Measurements from ENCODE around the gene ATG5.

Gene ATG5

DNA sequence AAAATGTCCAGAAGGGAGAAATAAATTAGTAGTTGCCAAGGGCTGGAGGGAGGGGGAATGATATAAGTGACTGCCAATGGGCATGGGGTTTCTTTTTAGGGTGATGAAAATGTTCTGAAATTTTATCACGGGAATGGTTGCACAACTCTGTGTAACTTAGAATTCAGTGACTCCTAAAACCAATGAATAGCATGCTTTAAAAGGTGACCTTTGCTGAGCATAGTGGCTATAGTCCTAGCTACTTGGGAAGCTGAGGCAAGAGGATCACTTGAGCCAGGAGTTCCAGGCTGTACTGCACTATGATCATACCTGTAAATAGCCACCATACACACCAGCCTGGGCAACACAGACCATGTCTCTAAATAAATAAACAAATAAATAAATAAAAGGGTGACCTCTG is 109.0 kb downstream of the ATG5 start:
- no peak for FAIRE-seq

GRCh38 chr6:106215608-106216007 is 110.0 kb downstream of the ATG5 start:
- no peak for FAIRE-seq

GRCh38 chr6:106214531-106214930 is 111.0 kb downstream of the ATG5 start:
- FAIRE-seq = no peak

DNA sequence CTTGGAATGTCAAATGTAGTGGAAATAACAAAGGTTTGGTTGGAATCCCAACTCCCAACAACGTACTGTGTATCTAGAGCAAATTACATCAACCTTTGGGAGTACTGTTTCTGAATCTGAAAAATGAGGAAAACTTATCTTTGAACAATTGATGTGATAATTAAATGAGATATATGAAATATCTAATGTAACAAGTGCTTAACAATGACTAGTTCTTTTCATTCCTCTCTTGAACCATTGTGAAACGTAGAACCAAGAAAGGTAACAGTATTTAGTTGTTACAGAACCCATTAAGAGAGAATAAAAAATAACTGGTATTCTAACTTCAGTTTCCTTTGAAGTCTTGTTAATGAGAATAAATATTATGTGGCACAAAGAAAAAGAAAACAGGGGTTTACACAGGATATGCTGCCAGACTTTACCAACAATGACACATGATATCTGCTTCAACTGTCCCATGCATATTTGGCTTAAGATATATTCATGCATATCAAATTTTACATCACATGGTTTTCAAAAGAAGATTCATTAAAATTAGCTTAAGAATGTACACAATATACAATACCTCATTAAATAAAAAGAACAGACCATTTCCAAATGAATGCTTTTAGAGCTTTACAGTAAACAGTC is 111.8 kb downstream of the ATG5 start:
- FAIRE-seq = no peak

DNA sequence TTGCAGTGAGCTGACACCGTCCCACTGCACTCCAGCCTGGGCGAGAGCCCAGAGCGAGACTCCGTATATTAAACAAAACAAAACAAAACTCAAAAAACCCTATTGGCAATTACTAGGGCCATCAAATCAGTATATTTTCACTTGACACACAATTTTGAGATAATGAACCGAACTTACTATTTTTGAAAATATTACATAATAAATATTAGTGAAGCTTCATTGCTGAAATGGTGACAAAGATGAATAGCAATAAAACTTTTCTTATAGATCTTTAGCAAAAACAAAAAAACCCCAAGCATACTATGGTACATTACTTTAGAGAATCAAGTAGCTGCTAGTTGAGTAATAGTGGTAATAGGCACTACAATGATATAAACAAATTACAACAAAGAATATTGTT is 113.0 kb downstream of the ATG5 start:
- no peak for FAIRE-seq

GRCh38 chr6:106206905-106207304 is 118.7 kb downstream of the ATG5 start:
- no peak for FAIRE-seq

DNA sequence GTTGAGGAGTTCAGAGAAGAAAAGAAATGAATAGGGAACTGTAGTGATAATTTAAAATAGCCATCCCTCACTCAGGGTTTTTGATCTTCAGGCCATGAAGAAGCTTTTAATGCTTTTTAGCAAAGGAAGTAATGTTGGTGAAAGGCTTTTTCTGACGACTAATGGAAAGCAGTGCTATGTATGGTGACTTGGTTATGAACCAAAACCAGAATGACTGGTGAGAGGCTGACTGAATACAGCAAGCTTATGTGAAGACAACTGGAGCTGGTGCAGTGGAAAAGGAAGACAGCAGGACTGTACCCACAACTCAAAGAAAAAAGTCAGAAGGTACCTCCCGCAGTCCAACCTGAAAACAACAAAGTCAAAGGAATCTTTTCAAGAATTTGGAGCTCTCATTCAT is 120.6 kb downstream of the ATG5 start:
- FAIRE-seq = no peak

- no peak for FAIRE-seq
Observed at GRCh38 chr6:106199998-106200397, 125.6 kb downstream of the ATG5 start.

DNA sequence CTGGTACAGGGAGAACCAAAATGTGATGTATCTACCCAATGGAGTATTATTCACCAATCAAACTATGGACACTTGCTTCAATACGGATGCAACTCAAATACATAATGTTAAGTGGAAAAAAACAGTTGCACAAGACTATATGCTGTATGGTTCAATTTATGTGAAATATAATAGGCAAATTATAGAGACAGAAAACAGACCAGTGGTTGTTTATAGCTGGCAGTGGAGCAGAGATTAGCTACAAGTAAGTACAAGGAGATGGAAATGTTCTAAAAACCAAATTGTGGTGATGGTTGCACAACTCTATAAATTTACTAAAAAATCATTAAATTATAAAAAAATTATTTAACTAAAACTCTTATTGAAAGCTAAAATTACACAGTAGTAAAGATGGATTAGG is 126.2 kb downstream of the ATG5 start:
- FAIRE-seq = no peak

DNA sequence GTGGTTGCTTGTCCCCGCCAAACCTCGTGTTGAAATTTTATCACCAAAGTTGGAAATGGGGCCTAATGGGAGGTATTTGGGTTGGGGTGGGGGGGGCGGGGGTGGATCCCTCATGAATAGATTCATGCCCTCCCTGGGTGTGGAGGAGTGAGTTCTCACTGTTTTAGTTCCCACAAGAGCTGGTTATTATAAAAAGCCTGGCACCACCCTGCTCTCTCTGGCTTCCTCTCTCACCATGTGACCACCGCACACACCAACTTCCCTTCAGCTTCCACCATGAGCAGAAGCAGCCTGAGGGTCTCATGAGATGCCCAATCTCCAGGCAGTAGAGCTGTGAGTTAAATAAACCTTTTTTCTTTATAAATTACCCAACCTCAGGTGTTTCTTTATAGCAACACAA is 128.1 kb downstream of the ATG5 start:
- FAIRE-seq = no peak

GRCh38 chr6:106194949-106195921 is 130.3 kb downstream of the ATG5 start:
- FAIRE-seq = peak; percentile 28

DNA sequence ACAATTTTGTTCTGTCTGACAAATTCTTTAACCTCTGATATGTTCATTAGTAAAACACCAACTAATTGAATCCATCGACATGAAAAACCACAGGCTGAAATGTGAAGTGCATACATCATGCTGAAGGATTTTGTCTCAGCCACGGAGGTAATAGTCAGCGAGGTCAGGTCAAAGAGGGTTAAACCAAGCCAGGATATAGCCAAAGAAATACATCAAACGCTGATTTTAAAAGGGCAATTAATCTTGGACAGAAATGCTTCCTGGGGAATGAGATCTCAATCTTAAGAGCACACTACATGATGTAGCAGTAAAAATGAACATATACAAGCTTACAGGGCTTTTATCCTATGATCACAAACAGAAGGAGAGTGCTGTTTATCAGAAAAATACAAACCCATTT is 132.7 kb downstream of the ATG5 start:
- FAIRE-seq = no peak

DNA sequence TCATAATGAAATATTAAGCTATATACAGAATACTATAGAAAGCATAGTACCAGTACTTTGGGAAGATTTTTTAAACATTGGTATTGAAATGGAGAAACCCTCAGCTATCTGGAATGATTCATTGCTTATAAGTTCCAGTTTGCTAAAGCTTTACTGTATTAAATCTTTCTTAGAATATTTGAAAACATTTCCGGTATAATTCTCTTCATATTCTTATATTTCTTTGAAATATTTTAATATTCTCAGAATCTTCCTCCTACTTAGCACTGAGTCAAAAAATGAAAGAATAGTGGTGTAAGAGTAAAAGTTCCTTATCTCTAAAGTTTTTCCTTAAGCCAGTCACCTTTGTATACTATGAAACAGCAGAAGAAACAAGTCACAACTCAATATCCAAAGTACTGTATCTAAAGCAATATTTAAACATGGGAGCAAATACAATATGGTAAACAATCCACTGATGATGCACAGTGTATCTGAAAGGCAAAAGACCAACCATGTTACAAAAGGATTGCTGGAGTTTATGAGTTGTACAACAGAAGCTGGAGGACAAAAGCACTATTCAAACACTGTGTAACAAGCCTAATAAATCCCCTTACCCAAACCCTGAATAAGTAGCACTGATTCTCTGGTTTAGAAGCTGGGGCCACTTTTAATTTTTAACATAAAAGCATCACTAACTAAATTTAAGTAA is 137.3 kb downstream of the ATG5 start:
- FAIRE-seq = no peak

DNA sequence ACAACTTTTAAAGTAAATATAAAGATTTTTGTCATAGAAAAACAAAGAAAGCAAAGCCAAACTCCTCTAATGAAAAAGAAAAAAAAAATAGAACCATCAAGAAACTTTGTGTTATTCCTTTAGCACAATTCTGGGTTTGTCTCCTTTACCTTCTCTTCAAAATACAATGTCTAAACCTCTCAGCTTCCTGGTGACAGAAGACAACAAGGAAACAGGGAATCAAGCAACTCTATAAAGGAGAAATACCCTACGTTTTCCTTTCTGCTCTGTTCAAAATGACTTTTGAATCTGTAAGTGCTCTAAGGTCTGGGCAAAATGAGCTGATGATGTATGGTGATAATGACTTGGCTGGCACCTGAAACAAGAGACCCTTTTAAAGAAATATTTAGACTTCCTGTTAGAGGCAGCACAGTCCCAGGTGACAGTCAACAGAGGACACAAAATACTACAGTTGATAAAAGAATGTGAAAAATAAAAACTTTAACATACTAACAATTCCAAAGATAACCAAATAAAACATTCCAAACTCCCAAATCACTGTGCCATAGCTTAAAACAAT is 138.1 kb downstream of the ATG5 start:
- FAIRE-seq = peak; percentile 88

- peak; percentile 51 for FAIRE-seq
Observed at GRCh38 chr6:106186714-106187113, 138.8 kb downstream of the ATG5 start.

GRCh38 chr6:106186172-106186571 is 139.4 kb downstream of the ATG5 start:
- FAIRE-seq = no peak

DNA sequence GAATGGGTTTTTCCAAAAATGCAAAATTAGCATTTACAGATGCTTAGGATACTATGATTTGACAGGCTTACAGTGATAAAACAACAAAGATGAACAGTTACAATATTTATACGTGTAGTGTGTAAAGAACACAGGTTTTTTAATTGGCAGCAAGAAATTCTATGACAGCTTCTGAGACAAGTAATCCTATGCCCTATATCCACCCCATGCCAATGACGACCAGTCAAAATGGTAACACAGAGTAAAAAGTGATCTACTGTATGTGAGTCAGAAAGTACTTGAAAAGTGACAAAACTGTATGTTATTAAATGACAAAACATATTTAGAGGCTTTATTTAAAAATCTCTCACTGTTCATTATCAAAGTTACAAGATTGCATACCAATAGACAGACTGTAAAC is 139.9 kb downstream of the ATG5 start:
- no peak for FAIRE-seq

GRCh38 chr6:106184629-106185028 is 140.9 kb downstream of the ATG5 start:
- FAIRE-seq = no peak

- FAIRE-seq = no peak
Observed at GRCh38 chr6:106183430-106183829, 142.1 kb downstream of the ATG5 start.

GRCh38 chr6:106182455-106182854 is 143.1 kb downstream of the ATG5 start:
- no peak for FAIRE-seq

- FAIRE-seq = no peak
Observed at GRCh38 chr6:106181664-106182418, 143.7 kb downstream of the ATG5 start.

GRCh38 chr6:106180208-106180607 is 145.4 kb downstream of the ATG5 start:
- FAIRE-seq = peak; percentile 71
